Chondrocyte (in vitro differentiated cells): Measurements from ENCODE around the gene FEN1. TPM values are rescaled to one million over a fixed set of nuclear protein-coding genes. Genes with fewer than 3 reads are reported as not detected.

Experiments used
- DNase-seq: peaks from one replicate; pipeline ENCODE4 v3.0.0; 2021; ENCODE audit warnings: mixed read lengths, low spot score
- H3K27ac Mint-ChIP-seq: one replicate; pipeline ENCODE4 v1.8.0; 2021; ENCODE audit warnings: mild to moderate bottlenecking, moderate library complexity, mixed read lengths; ENCODE audit not compliant: unreplicated experiment
- H3K27me3 Mint-ChIP-seq: 2 replicates; pipeline ENCODE4 v1.8.0; 2021; ENCODE audit warnings: low read depth, mixed read lengths
- H3K36me3 Mint-ChIP-seq: 2 replicates; pipeline ENCODE4 v1.8.0; 2021; ENCODE audit warnings: low read depth, mixed read lengths
- H3K4me1 Mint-ChIP-seq: 2 replicates; pipeline ENCODE4 v1.8.0; 2021; ENCODE audit warnings: low read depth, mild to moderate bottlenecking, mixed read lengths
- H3K4me3 Mint-ChIP-seq: one replicate; pipeline ENCODE4 v1.8.0; 2021; ENCODE audit warnings: mild to moderate bottlenecking, moderate library complexity, mixed read lengths; ENCODE audit not compliant: unreplicated experiment
- H3K9me3 Mint-ChIP-seq: 2 replicates; pipeline ENCODE4 v1.8.0; 2021; ENCODE audit warnings: low read depth, mixed read lengths
- total RNA-seq: library from RNA; stranded (reverse); gene quantifications from 3 replicates; pipeline ENCODE4 v1.2.1, GENCODE V29; 2021
- TF ChIP-seq, protein P1 (sequence below): fragments of 200-600 bp; sonication (generic); IDR thresholded peaks from 2 replicates; pipeline ENCODE4 v1.5.0; 2021; ENCODE audit warnings: antibody characterized with exemption, mild to moderate bottlenecking, moderate library complexity

Gene FEN1
- total RNA-seq, 1 donor from 2014 or later: 12.6 TPM

DNA sequence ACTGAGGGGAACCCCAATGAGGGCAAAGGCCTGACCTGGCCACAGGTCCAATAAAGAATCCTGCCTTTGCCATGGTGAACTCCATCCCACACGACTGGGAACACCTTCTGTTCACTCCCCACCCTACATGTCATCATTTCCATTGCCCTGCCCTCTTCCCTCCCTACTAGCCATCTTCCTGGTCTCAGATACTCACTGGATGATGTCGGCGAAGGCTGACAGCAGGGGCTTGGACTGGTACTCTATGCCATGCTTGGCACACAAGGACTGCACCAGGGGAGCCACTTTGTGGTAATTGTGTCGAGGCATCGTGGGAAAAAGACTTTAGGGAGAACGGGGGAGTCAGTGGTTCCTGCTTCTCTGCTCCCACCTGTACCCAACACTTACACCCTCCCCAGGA lies 9.9 kb downstream of the FEN1 start:
- Mint-ChIP-seq H3K4me3 (no peak overlapping the region), H3K4me1 (no peaks in the 10 kb centered on the region), H3K36me3 (peaks cover 20% of the 10 kb centered on the region), H3K27me3 (no peaks in the 10 kb centered on the region), H3K9me3 (no peaks in the 10 kb centered on the region), H3K27ac (no peak overlapping the region)
- TF ChIP-seq, protein P1, sequence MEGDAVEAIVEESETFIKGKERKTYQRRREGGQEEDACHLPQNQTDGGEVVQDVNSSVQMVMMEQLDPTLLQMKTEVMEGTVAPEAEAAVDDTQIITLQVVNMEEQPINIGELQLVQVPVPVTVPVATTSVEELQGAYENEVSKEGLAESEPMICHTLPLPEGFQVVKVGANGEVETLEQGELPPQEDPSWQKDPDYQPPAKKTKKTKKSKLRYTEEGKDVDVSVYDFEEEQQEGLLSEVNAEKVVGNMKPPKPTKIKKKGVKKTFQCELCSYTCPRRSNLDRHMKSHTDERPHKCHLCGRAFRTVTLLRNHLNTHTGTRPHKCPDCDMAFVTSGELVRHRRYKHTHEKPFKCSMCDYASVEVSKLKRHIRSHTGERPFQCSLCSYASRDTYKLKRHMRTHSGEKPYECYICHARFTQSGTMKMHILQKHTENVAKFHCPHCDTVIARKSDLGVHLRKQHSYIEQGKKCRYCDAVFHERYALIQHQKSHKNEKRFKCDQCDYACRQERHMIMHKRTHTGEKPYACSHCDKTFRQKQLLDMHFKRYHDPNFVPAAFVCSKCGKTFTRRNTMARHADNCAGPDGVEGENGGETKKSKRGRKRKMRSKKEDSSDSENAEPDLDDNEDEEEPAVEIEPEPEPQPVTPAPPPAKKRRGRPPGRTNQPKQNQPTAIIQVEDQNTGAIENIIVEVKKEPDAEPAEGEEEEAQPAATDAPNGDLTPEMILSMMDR: no peak
- DNase-seq: peak; percentile 34

DNA sequence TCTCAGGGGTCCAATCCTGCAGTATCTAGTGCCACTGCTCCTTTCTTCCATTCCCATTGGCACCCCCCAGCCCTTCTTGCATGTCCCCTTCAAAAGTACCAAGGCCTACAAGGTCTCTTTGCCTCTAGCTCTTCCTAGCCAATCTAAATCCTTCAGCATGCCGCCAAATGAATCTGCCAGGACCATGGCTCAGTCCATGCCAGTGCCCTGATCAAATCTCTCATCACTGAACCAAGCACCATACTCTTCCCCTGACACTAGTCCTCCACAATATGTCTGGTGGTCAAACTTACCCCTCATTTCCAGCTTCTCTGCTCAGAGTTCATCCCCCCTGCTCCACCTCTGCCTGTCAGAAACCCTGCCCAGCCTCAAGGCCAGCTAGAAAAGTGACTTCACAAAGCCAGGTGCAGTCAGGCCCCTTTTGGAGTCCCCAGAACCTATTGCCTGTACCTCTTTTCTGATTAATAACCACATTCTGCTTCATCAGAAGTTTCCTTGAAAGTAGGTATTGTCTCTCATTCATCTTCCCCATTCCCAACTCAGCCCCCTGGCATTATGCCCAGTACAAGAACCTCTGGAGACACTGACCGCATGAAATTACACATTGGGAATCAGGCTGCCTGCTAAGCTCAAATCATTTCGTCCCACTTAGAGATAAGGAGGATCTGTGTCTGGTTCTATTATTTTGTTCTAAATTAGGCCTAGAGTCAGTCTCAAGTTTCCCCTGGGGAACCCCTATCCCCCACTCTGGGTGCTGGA lies 11.4 kb downstream of the FEN1 start:
- H3K4me3 Mint-ChIP-seq: no peak overlapping the region
- H3K36me3 Mint-ChIP-seq: peaks cover 25% of the 10 kb centered on the region
- DNase-seq: peak; percentile 19
- H3K9me3 Mint-ChIP-seq: no peaks in the 10 kb centered on the region
- no peak overlapping the region for H3K27ac Mint-ChIP-seq
- TF ChIP-seq, protein P1: no peak
- no peaks in the 10 kb centered on the region for H3K27me3 Mint-ChIP-seq
- H3K4me1 Mint-ChIP-seq: no peaks in the 10 kb centered on the region

DNA sequence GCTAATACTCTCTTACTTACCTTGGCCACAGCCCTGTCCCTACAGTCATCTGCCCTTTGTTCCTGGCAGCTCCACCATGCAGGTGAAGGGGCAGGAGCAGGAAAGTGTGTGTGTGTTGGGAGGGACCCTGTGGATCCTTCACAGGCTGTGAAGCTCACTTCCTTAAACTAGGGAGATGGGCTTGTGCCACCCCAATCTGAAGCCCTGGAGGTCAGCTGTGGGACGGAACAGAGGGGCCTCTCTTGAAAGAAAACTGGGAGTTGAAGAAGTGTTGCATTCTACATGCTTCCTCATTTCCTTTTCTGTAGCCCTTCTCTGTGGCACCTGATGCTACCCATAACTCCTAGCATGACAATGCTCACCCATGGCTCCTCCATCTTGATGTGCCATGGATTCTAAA lies 12.4 kb downstream of the FEN1 start:
- Mint-ChIP-seq H3K9me3 (no peaks in the 10 kb centered on the region), H3K4me3 (no peak overlapping the region), H3K4me1 (no peaks in the 10 kb centered on the region), H3K27me3 (no peaks in the 10 kb centered on the region), H3K36me3 (peaks cover 29% of the 10 kb centered on the region), H3K27ac (no peak overlapping the region)
- TF ChIP-seq, protein P1: no peak
- DNase-seq: peak; percentile 18

DNA sequence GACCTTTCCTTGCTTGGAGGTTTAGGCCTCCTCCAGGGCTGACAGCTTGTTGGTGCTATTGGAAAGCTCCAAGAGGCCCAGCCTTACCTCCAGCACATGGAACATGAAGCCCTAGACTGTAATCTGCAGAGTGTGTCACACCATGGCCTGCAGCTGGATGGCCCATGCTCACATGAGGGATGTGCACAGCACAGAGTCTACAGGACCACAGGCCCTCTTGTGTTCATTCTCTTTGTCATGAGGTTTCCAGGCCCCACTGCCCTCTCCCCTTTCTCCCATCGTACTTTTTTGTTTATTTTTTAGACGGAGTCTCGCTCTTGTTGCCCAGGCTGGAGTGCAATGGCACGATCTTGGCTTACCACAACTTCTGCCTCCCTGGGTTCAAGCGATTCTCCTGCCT lies 14.1 kb downstream of the FEN1 start:
- TF ChIP-seq, protein P1: no peak
- H3K36me3 Mint-ChIP-seq: peaks cover 29% of the 10 kb centered on the region

DNA sequence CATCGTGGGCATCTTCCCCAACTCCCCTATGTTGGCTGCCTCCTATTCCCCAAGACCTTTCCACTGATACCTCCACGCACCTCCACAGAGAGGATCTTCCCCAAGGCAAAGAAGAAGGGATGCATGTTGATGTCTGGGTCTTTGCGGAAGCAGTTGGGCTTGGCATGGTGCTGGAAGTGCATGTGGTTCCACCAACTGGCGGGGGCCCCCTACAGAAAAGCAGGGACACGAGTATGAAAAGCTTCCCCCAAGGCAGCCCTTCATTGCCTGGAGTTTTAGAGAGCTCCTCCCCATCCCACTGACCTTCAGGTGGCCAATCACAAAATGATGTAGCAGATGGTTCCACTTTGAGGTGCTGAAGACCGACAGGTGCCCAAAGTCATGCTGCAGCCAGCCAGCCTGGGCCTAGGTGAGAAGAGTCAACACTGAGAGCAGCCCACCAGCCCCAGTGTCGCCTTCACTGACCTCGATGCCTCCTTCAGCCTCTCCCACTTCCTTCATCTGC lies 18.0 kb downstream of the FEN1 start:
- H3K4me1 Mint-ChIP-seq: peaks cover 10% of the 10 kb centered on the region
- no peak overlapping the region for H3K27ac Mint-ChIP-seq
- peak; percentile 59 for DNase-seq
- peaks cover 20% of the 10 kb centered on the region for H3K36me3 Mint-ChIP-seq
- H3K27me3 Mint-ChIP-seq: no peaks in the 10 kb centered on the region
- TF ChIP-seq, protein P1: no peak
- no peak overlapping the region for H3K4me3 Mint-ChIP-seq
- no peaks in the 10 kb centered on the region for H3K9me3 Mint-ChIP-seq

More for the DNA sequence above, 14.1 kb downstream of the FEN1 start:
- DNase-seq: peak; percentile 35
- Mint-ChIP-seq H3K4me1 (no peaks in the 10 kb centered on the region), H3K27me3 (no peaks in the 10 kb centered on the region), H3K9me3 (no peaks in the 10 kb centered on the region), H3K4me3 (no peak overlapping the region), H3K27ac (no peak overlapping the region)
